ENCODE measurements around the gene FLACC1.
"Not testable (repeated sequence)": the region's sequence is repeated elsewhere in the genome, so short reads cannot be mapped to it uniquely, and the experiment has no call there.

FLACC1 gene

DNA sequence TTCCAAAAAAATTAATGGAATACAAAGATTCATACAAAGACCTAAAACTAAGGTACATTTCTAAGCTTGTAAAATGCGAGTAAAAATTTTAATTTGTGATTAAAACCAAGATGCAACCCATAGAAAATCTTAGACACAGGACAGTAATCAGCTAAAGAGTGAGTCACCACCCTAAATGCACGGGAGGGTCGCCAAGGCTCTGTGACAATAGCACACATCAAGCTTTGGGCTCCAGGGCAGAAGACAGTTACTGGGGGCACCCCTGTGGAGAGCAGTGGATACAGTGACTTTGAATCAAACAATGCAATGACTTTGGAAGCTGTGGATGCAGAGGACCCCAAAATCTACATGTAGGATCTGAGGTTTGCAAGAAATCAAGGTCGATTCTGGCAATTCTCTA is 7.5 kb downstream of the FLACC1 start:
- no peak for DNase-seq (ENCODE audit: low read depth in 3 of 3, low spot score in 1 of 3)

- no peak for DNase-seq (ENCODE audit: low read depth in 3 of 3, low spot score in 1 of 3)
These were observed 8.4 kb downstream of the FLACC1 start for GRCh38 chr2:201348758-201349157.

- no peak for DNase-seq (ENCODE audit: low read depth in 3 of 3, low spot score in 1 of 3)
These were observed 10.0 kb downstream of the FLACC1 start for GRCh38 chr2:201347138-201347537.

- DNase-seq (ENCODE audit: low read depth in 3 of 3, low spot score in 1 of 3) = no peak
These were observed 11.4 kb downstream of the FLACC1 start for GRCh38 chr2:201345625-201346213.

DNA sequence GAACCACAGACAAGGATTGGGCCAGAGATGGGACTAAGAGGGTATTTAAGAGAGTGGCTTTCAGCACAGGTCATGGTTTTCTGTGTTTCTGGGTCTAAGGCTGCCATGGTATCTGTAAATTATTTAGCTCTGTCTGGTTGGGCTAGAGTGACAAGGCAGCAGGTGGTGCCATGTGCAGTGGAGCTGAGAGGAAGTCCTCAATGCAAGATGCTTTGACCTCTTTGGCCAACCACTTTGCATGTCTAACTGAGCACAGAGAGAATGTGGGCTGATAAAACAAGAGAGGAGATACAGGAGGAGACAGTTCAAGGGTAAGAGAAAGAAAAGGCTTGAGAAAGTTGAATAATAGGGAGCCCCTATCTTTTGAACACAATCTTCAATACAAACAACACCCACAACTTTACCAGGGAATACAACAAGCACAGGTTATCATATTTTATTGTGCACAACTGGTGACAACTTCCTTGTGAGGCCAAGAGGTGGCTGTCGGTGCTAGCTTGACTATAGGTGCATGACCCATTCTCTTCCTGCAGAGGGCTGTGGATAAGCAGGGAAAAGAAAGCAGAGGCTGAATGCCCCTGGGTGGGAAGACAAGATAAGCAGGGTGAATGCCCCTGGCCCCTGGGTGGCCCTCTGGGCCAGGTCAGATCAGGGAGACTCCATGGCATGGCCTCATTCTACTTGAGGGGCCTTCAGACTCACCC is 12.3 kb downstream of the FLACC1 start:
- no peak for DNase-seq (ENCODE audit: low read depth in 3 of 3, low spot score in 1 of 3)

- DNase-seq (ENCODE audit: low read depth in 3 of 3, low spot score in 1 of 3) = no peak
These were observed 13.6 kb downstream of the FLACC1 start for GRCh38 chr2:201343559-201343958.

DNA sequence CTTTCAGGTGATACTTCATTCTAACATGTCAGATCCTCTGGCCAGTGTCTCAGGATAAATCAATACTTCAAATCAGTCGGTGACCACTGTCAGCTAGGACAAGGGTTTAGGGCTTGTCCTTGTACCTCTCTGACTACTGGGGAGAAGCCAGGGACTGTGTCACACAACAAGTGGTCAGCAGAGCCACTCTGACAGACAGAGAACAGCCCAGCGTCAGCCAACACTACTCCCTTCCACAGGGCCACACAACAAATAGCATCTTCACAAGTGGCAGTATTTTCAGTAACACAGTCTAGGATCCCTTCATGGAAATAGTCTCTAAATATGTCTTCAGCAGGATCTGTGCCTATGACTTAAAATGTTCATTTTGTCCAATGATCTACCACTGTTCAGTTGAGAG is 14.2 kb downstream of the FLACC1 start:
- no peak for DNase-seq (ENCODE audit: low read depth in 3 of 3, low spot score in 1 of 3)

DNA sequence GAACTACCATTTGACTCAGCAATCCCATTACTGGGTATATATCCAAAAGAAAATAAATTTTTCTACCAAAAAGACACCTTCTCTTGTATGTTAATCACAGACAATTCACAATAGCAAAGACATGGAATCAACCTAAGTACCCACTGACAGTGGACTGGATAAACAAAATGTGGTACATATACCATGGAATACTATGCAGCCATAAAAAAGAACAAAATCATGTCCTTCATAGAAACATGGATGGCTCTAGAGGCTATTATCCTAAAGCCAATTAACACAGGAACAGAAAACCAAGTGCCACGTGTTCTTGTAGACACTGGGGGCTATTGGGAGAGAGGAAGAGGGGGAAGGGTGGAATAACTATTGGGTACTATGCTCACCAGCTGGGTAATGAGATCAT is 27.7 kb downstream of the FLACC1 start:
- no peak for DNase-seq (ENCODE audit: low read depth in 3 of 3, low spot score in 1 of 3)

DNA sequence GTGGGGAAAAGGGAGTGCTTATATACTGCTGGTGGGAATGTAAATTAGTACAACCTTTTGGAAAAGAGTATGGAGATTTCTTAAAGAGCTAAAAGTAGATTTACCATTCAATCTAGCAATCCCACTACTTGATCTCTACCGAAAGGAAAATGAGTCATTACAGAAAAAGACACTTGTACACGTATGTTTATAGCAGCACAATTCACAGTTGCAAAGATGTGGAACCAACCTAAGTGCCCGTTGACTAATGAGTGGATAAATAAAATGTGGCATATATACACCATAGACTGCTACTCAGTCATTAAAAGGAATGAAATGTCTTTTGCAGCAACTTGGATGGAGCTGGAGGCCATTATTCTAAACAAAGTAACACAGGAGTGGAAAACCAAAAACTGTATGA is 29.5 kb downstream of the FLACC1 start:
- DNase-seq (ENCODE audit: low read depth in 3 of 3, low spot score in 1 of 3) = no peak

DNA sequence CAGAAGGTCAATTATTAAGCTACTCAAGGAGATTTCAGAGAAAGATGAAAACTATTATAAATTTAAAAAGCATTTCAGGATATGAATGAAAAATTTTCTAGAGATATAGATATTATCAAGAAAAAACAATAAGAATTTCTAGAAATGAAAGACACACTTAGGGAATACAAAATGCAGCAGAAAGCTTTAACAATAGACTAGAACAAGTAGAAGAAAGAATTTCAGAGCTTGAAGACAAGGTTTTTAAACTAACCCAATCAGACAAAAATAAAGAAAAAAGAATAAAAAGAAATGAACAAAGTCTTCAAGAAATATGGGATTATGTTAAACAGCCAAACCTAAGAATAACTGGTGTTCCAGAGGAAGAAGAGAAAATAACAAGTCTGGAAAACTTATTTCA is 34.4 kb downstream of the FLACC1 start:
- DNase-seq (ENCODE audit: low read depth in 3 of 3, low spot score in 1 of 3) = no peak

DNA sequence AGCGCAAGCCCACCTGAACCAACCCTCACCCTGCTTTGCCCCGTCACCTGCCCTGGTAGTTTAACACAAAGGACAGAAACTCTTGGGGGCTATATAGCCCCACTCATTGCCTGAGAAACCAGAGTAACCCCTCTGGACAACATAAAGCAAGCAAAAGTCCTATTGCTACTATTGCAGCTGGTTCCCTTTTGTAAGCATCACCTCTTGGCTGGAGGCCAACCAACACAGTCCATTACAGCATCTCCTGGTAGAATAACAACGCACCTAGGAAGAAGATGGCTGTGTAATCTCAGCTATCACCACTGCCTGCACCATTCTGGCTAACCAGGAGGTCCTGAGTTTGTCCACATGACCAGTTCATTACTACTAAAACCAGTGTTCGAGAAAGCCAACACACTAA is 36.4 kb downstream of the FLACC1 start:
- DNase-seq (ENCODE audit: low read depth in 3 of 3, low spot score in 1 of 3) = no peak

DNA sequence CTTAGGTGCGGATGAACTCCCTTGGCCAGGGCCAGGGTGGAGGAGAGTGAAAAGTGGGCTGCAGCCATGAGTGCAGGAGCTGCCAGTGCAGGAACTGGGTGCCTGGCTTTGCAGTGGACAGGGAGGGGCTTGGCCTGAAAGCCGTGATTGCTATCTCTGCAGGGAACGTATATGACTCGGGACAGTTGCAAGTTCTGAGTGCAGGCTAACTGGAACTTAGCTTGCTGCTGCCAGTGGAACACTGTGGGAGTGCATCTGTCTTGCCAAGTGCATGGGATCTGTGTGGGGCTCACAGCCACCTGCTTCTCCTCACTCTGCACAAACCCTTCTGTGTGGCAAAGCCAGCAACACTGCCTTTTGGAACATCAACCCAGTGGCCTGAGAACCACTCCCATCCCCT is 36.9 kb downstream of the FLACC1 start:
- DNase-seq (ENCODE audit: low read depth in 3 of 3, low spot score in 1 of 3) = no peak

DNA sequence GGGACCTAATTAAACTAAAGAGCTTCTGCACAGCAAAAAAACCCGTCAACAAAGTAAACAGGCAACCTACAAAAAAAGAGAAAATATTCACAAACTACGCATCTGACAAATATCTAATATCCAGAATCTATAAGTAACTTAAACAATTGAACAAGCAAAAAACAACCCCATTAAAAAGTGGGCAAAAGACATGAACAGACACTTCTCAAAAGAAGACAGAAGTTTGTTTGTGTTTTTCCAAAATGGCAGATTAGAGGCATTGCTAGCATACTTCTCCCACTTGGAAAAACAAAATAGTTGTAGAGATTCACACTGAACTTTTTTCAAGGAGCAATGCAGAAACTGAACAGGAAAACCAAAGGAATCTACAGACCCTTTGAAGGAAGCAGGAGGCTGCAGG is 37.6 kb downstream of the FLACC1 start:
- DNase-seq (ENCODE audit: low read depth in 3 of 3, low spot score in 1 of 3) = no peak

GRCh38 chr2:201313362-201313761 is 43.8 kb downstream of the FLACC1 start:
- no peak for DNase-seq (ENCODE audit: low read depth in 3 of 3, low spot score in 1 of 3)

DNA sequence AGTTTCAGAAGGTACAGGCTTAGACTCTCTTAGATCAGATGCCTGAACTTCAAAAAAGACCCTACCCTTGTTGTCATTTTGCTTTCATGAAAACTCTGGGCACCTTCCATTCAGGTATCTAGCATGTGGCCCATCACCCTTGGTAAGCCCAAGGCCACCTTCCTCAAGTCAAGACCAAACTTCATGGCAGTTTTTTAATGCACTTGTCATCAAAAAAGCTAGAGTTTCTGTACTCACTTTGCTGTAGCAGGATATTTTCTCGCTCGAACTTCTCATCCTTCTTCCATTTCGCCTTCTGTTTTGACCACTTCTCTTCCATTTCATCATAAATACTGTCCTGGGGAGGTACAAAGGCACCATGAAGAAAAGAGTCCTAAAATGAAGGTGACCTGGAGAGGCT is 48.2 kb downstream of the FLACC1 start:
- no peak for DNase-seq (ENCODE audit: low read depth in 3 of 3, low spot score in 1 of 3)

- DNase-seq (ENCODE audit: low read depth in 3 of 3, low spot score in 1 of 3) = no peak
These were observed 49.3 kb downstream of the FLACC1 start for GRCh38 chr2:201307876-201308275.

DNA sequence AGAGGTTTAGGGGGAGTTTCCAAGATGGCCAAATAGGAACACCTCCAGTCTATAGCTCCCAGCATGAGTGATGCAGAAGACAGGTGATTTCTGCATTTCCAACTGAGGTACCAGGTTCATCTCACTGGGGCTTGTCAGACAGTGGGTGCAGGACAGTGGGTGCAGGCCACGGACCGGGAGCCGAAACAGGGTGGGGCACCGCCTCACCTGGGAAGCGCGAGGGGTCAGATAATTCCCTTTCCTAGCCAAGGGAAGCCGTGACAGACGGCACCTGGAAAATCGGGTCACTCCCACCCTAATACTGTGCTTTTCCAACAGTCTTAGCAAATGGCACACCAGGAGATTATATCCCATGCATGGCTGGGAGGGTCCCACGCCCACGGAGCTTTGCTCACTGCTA is 57.2 kb downstream of the FLACC1 start:
- not testable (repeated sequence) for DNase-seq (ENCODE audit: low read depth in 3 of 3, low spot score in 1 of 3)

GRCh38 chr2:201298462-201299052 is 58.6 kb downstream of the FLACC1 start:
- no peak for DNase-seq (ENCODE audit: low read depth in 3 of 3, low spot score in 1 of 3)

DNA sequence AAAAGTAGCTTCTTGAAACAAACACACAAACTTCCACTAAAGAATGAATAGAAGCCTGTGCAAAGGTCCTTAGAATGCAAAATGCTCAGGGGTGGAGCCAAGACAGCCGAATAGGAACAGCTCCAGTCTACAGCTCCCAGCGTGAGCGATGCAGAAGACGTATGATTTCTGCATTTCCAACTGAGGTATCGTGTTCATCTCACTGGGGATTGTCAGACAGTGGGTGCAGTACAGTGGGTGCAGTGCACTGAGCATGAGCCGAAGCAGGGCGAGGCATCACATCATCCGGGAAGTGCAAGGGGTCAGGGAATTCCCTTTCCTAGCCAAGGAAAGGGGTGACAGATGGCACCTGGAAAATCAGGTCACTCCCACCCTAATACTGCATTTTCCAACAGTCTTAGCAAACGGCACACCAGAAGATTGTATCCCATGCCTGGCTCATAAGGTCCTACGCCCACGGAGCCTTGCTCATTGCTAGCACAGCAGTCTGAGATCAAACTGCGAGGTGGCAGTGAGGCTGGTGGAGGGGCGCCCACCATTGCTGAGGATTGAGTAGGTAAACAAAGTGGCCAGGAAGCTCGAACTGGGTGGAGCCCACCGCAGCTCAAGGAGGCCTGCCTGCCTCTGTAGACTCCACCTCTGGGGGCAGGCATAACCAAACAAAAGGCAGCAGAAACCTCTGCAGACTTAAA is 66.5 kb downstream of the FLACC1 start:
- not testable (repeated sequence) for DNase-seq (ENCODE audit: low read depth in 3 of 3, low spot score in 1 of 3)

- no peak for DNase-seq (ENCODE audit: low read depth in 3 of 3, low spot score in 1 of 3)
These were observed 71.6 kb downstream of the FLACC1 start for GRCh38 chr2:201285499-201285898.

- no peak for DNase-seq (ENCODE audit: low read depth in 3 of 3, low spot score in 1 of 3)
These were observed 76.7 kb downstream of the FLACC1 start for GRCh38 chr2:201280191-201281040.

Data from stimulated activated CD4-positive, alpha-beta T cell treated with anti-CD3 and anti-CD28 coated beads, TNF-alpha, amount 100 ng/mL, for 1 hour (primary cell).